HG03469 (cell line): ENCODE data around the gene C1QTNF1.
"Not testable (repeated sequence)": the region's sequence is repeated elsewhere in the genome, so short reads cannot be mapped to it uniquely, and the experiment has no call there.

Source experiments
- ATAC-seq: cut with Tn5 transposase; IDR thresholded peaks from one replicate; pipeline ENCODE4 v1.9.1; 2021; ENCODE audit warnings: mild to moderate bottlenecking, moderate library complexity, moderate number of reproducible peaks; ENCODE audit not compliant: unreplicated experiment

Gene C1QTNF1

DNA sequence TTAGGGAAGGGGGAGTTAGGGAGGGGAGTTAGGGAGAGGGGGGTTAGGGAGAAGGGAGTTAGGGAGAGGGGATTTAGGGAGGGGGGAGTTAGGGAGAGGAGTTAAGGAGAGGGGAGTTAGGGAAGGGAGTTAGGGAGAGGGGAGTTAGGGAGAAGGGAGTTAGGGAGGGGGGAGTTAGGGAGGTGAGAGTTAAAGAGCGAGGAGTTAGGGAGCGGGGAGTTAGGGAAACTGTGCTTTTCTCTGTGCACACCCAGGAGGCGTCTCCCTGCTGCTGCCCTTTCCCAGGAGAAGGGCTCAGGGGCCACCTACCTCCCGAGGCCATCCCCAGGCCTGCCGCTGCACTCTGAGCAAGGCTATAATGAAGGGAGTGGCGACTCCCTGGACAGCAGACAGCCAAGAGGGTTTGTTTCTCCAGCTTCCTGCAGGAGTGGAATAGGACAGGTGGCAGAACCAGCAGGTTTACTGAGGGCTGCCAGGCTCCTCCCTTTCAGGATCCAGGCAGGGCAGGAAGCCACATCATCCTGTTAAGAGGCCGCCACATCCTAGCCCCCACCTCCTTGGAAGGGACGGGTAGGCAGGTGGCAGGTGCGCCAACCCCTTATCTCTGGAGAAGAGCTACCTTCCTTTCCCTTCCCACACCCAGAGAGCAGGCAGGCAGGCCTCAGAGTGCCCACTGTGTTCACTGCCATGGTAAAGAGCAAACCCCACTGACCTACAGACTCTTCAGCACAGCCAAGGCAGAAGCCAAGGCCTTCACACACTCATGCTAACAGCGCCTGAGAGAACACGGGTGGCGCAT is 18.7 kb upstream of the C1QTNF1 start:
- ATAC-seq: no peak

DNA sequence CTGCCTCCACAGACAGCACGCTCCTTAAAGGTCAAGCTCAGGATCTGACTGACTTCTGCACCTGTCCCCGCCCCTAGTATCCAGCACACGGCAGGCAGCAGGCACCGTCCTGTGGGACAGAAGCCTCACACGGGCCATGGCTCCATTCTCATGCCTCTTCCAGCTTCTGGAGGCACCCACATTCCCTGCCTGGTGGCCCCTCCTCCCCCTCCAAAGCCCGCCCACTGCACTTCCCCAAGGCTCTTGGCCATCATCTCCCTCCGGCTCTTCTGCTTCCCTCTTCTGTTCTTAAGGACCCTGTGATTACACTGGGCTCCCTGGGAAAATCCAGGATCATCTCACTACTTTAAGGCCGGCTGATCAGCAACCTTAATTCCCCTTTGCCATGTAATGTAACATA is 17.9 kb upstream of the C1QTNF1 start:
- ATAC-seq: no peak

DNA sequence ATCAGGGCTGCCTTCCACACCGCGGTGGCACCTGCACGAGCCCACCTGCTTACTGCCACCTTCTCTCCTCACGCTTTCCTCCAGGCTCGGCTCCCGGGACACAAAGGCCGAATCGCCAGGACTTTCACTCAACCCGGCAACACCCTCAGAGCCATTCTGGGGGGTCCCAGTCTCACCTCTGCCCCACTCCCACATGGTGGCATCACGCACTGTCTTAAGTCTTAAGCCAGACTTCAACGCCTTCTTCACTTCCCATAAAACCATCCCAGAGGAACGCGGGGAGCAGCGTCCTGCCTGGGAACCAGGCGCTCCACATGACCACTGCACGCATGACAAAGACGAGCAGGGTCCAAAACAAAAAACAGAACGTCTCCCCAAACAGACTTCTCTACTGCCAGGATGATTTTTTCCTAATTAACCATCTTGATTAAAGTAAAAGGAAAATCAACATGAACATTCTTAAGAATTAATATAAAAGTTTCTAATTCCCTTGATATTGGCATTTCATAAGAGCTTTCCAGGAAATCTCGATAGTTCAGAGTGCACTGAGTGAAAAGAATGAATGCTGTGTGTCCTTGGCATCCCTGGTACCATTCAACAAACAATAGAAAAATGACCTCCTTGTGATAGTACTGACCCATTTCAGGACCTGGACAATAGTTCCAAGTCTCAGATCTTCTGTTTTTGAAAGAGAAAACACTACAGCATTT is 17.0 kb upstream of the C1QTNF1 start:
- no peak for ATAC-seq

DNA sequence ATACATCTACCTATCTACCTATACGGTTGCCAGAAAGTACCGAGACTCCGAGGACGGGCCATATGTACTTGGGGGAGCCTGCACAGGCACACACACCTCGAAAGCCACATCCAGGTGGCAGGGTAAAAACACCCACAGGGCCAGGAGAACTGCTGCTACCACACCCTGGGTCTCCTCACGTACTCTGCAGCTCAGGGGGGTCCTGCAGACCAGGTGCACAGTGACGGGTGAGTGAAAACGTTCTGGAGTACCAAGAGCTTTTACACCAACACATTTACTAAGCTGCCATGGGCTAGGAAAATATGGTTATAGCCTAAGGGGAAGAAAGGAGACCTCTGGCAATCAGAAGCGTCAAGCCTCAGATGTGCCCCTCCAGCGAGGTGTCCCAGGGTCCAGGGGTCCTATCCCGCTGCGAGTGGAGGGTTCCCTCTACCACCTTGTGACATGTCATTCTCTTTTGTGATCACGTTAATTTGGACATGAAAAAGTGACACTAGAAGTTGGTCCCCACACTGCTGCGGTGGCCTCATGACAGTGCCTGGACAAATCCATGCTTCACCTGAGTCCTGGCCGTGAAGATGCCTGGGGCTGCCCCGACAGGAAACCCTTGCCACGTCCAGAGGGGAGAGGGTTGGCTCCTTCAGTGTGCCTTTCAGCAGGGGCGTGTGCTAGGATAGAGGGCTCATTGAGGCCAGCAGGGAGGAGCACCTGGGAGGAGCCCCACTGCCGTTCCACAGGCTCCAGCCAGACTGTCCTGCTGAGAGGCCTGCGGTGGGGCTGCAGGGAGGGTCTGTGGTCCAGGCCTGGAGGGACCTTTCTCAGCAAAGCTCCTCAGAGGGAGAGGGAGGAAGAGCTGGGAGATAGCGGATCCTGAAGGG is 16.2 kb upstream of the C1QTNF1 start:
- ATAC-seq: no peak

DNA sequence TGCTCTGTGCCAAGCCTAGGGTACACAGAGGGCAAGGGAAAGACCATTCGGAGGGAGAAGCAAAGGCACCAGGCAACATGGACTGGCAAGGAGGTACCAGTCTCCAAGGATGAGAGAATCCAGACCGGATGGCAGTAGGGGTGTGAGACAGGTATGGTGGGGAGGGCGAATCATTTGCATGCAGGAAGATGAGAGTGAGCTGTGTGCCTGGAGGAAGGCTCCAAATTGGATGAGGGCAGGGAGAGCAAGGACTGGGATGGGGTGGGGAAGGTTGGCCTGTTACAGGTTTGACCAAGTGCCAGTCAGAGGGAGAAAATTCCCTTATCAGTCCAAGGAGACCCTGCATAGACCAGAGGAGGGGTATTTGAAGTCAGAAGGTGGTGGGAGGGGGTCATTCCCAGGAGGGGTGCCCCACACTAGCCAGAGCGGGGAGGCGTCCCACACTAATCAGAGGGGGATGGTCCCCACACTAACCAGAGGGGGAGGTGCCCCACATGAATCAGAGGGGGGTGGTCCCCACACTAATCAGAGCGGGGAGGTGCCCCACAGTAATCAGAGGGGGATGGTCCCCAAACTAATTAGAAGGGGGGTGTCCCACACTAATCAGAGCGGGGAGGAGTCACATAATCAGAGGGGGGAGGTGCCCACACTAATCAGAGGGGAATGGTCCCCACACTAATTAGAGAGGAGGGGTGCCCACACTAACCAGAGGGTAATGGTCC is 15.1 kb upstream of the C1QTNF1 start:
- no peak for ATAC-seq

DNA sequence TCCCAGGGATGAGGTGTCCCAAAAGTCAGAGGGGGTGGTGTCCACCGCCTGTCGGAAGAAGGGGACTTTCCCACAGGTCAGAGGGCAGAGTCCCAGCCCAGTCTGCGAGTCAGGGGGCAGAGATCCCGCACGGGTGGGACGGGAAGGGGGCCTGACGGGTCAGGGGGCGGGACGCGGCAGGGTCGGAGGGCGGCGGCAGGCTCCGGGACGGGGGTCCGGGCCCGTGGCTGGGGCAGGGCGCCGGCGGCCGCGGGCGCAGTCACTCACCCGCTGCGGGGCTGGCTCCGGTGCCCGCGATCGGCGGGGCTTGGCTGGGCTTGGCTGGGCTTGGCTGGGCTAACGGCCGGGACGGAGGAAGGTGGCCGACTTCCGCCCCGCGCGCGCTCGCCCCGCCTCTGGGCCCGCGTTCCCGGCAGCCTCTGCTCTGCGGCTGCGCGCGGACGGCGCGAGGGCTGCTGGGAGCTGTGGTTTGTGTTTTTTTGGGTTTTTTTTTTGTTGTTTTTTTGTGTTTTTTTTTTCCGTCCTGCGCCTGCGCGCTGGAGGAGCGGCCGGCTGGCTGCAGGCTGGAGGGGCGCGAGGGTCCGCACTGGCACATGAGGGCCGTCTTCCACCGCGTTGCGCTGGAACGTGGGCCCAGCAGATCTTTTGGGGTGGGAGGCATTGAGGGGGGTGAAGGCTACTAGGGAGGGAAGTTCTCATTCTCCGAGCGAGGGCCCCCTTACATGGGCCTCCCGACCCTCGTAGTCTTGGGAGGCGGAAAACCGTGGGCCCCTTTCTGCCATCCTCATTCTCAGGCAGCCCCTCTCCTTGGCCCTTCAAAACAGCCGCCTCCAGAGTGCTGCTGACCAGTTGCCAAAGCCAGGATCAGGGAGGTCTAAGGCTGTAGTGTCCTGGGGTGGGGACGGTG is 14.3 kb upstream of the C1QTNF1 start, which contains the start of gene CANT1:
Gene CANT1 (minus strand): TSS at position 368 of the 907 bp plus-strand sequence. CDS start 12,142 bp downstream, outside the sequence.
- peak; percentile 66 for ATAC-seq

DNA sequence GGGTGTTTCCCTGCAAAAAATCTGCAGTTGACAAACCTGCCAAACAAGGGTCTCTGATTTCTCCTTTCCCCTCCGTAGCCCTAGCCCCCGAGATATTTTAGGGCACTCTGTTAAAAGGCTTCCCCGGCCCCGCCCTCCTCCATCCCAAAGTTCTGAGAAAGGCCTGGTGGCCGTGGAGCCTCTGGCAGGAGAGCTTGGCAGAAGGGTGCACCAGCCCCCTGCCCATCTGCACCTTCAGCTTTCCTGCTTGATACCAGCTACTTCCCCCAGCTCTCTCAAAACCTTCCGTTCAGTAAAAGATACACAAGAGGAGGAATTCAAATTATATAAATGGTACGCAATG is 13.7 kb upstream of the C1QTNF1 start:
- ATAC-seq: no peak

DNA sequence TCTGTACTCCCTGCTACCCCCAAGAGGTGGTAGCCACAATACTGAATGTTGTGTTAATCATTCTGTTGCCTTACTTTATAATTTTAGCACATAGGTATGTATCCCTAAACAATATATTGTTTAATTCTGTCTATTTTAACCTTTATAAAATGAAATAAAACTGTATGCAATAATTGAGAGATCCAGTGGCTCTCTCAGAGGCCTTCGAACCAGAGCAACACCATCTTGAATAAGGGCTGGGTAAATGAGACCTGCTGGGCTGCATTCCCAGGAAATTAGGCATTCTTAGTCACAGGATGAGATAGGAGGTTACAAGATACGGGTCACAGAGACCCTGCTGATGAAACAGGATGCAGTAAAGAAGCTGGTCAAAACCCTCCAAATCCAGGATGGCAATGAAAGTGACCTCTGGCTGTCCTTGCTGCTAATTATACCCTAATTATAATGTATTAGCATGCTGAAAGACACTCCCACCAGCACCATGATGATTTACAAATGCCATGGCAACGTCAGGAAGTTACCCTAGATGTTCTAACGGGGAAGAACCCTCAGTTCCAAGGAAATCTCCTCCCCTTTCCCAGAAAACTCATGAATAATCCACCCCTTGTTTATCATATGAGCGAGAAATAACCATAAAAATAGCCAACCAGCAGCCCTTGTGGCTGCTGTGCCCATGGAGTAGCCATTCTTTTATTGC is 12.4 kb upstream of the C1QTNF1 start:
- ATAC-seq: no peak

DNA sequence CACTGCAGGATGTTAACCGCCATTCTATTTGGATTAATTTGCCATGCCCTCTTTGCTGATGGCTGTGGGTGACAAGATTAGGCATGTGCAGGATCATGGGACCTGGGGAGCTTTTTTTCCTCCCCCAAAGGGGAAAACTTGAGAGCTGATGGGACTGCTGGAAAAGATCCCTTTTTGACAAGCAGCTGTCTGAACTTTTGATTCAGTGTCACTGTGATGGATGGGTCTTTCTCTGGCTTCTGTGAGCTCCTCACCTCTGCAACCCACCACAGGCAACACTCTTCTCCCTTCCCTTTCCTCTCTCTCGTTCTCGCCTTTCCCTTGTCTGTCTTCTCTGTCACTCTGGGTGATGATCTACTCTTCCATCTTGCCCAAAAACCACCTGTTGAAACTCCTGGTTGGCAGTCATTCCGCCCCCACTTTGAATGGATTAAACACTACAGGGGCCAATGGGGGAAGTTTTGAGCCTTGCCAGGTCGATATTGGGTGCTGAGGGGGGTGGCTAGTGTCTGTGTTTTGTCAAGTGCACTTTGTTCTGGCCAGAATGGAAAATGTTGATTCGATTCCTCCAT is 11.3 kb upstream of the C1QTNF1 start:
- ATAC-seq: no peak

DNA sequence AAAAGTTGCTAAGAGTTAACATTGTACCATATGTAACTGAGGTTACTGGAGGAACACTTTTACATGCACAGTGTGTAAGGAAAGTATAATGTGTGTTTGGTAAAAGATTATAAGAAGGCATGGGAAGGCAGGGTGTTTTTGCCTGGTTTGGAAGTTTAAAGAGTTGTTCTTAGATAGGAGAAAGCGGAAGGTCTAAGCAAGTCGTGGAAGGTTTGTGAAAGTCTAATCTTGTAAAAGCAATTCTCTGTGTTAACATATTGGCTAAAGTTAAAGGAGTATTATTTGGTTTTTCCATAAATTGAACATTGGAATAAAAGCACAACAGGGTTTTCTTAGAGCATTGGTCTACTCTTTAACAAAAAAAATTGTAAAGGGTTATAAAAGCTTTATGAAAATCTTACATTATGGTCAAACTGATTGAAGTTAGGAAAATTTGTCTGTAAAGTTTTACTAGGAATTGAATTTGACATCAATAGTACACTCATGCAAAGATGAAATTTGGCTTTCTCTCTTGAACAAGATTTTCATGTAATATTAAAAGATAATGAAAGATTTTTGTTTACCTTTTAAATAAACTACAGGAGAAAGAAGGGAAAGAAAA is 9.7 kb upstream of the C1QTNF1 start:
- ATAC-seq: no peak

DNA sequence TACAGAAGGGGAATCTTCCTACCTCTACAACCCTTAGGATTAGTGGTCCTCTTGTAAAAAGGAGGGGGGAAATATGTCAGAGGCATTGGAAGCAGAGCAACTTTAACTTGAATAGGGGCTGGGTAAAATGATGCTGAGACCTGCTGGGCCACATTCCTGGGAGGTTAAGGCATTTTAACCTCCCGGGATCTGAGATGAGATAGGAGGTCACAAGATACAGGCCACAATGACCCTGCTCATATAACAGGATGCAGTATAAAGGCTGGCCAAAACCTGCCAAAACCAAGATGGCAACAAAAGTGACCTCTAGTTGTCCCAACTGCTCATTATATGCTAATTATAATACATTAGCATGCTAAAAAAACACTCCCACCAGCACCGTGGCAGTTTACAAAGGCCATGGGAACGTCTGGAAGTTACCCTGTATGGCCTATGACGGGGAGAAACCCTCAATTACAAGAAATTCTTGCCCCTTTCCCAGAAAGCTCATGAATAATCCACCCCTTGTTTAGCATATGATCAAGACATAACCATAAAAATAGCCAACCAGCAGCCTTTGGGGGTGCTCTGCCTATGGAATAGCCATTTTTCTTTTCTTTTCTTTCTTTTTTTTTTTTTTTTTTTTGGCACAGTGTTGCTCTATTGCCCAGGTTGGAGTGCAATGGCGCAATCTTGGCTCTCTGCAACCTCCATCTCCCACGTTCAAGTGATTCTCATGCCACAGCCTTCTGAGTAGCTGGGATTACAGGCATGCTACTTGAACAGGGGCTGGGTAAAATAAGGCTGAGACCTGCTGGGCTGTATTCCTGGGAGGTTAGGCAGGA is 6.2 kb upstream of the C1QTNF1 start:
- ATAC-seq: no peak

DNA sequence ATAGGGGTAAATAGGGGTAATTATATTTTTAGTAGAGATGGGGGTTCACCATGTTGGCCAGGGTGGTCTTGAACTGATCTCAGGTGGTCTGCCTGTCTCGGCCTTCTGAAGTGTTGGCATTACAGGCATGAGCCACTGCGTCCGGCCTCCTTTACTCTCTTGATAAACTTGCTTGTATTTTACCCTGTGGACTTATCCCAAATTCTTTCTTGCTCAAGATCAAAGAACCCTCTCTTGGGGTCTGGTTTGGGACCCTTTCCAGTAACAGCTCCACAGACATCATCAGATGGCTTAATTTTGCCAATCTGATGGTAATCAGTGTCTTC is 5.6 kb upstream of the C1QTNF1 start:
- ATAC-seq: no peak

DNA sequence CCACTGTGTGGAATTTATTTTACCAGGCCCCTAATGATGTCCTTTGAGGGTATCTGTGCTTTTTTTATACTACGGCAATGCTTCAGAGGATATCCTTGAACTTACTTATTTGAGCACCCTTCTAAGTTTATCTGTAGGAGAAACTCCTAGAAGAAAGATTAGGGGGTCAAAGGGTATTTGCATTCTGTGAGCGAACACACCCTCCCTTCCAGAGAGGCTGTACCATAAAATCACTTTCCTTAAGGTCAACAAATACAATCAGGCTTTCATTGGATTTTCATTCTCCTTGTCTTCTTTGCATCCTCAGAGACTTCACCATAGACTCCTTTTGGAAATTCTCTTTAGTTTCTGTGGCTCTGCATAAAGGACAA is 4.7 kb upstream of the C1QTNF1 start:
- ATAC-seq: no peak

DNA sequence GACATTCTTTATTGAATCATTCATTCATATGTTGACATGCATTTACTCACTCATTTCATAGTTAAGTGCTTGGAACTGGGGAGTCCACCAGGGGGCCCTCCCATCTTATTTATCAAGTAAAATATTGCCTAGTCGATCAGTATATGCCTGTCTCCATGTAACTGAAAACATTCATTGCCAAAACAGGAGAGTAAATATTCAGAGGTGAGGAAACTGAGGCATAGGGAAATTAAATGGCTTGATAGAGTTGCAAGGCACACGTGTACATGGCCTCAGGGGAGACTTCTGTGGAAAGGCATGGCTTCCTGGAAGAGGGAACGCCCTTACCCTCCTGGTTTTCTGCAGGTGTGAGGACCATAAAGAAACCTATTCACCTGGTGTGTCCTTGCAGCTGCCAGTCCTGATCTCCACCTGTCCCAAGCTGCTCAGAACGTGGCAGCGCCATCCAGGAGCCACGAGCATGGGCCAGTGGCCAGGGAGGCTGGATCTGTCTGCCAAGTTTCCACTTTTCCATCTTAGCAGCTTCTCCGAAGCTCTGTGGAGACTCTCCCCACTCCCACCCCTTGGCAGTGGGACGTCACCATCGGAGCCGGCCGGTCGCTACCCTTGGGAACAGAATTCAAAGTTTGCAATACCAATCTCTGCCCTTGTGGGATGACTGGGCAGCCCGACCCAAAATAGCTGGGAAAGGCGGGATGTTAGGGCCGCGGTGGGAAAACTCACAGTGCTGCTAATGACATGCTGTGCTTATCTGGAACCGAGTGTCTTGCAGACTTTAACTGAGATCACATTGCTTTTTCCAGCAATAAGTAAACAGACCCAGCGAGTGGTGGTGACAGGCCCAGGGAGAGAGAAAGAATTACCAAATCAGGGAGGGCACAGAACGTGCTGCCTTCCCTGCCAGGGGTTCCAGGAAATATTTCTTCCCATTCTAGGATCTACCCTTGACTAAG is 4.1 kb upstream of the C1QTNF1 start:
- no peak for ATAC-seq

DNA sequence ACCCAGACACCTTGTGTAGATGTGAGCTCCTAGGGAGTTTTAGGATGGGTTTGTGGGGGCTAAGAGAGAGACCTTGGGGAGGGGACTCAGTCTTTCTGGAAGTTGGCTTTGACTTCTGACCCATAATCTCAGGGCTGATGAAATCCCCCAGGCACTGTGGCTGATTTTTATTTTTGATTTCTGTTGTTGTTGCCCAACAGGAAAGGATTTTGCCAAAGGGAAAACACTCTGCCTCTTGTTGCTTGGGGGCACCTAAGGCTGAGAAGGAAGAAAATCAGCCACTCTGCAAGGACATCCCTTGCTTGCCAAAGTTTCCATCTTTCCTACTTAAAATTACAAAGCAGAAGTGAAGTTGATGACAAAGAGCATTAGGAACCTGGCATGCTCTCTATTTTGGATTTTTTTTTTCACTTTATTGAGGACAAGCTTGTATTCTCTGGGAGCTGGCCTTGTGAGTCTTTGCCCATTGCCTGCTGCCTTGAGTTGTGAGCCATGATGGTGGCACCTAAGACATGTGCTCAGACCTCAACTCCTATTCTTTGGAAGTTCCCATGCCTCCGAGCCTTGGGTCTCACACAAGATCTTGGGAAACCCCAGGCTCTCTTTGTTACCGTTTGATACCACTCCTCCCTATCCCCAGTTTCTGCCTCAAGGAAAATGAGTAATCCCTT is 3.2 kb upstream of the C1QTNF1 start:
- ATAC-seq: no peak

DNA sequence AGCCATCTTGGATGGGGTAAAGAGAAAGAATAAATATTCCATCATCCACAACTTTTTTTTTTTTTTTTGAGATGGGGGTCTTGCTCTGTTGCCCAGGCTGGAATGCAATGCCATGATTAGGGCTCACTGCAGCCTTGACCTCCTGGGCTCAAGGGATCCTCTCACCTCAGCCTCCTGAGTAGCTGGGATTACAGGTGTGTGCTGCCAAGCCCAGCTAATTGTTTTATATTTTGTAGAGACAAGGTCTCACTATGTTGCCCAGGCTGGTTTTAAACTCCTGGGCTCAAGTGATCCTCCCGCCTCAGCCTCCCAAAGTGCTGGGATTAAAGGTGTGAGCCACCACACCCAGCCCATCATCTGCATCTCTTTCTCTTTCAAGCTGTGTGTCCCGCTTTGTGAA is 2.0 kb upstream of the C1QTNF1 start:
- ATAC-seq: not testable (repeated sequence)
